ENCODE results near the gene CDK14.

DNA sequence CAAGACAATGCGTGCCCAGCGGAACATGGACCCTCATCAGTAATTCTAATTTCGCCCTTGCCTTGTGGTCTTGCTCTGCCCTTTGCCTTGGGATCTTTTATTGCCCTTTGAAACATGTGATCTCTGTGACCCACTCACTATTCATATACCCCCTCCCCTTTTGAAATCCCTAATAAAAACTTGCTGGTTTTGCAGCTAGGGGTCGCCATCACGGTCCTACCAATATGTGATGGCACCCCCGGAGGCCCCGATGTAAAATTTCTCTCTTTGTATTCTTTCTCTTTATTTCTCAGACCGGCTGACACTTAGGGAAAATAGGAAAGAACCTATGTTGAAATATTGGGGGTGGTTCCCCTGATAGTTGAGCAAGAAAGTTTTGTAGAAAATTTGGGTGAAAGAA is 242.7 kb downstream of the CDK14 start:
- TF ChIP-seq CTCF (IDR thresholded peaks at IDR 0.05) (no peak), POLR2A (IDR thresholded peaks at IDR 0.05) (no peak), EP300 (IDR thresholded peaks at IDR 0.05) (no peak)

All from ovary (tissue), 3 donors.